ENCODE data around the gene DCHS2.

The DCHS2 gene

GRCh38 chr4:154456240-154456639, 35.4 kb downstream of the DCHS2 start:
- H3K4me3 ChIP-seq, result no peak overlapping the region
- H3K27ac ChIP-seq, result no peak overlapping the region

GRCh38 chr4:154455111-154455510, 36.5 kb downstream of the DCHS2 start:
- no peak overlapping the region for H3K4me3 ChIP-seq
- no peak overlapping the region for H3K27ac ChIP-seq

GRCh38 chr4:154454710-154455109, 36.9 kb downstream of the DCHS2 start:
- Histone ChIP-seq H3K4me3 (no peak overlapping the region), H3K27ac (no peak overlapping the region)

- H3K4me3 ChIP-seq, result no peak overlapping the region
- no peak overlapping the region for H3K27ac ChIP-seq
These were observed 38.7 kb downstream of the DCHS2 start for GRCh38 chr4:154452798-154453346.

- no peak overlapping the region for H3K27ac ChIP-seq
These were observed 40.6 kb downstream of the DCHS2 start for GRCh38 chr4:154450966-154451365.

GRCh38 chr4:154444958-154445357, 46.6 kb downstream of the DCHS2 start:
- no peak overlapping the region for H3K4me3 ChIP-seq
- H3K27ac ChIP-seq, result no peak overlapping the region

More at GRCh38 chr4:154450966-154451365, 40.6 kb downstream of the DCHS2 start:
- no peak overlapping the region for H3K4me3 ChIP-seq

GRCh38 chr4:154441982-154442381, 49.6 kb downstream of the DCHS2 start:
- Histone ChIP-seq H3K4me3 (no peak overlapping the region), H3K27ac (no peak overlapping the region)

- Histone ChIP-seq H3K4me3 (no peak overlapping the region), H3K27ac (no peak overlapping the region)
These were observed 50.5 kb downstream of the DCHS2 start for GRCh38 chr4:154441124-154441523.

GRCh38 chr4:154439224-154439623, 52.4 kb downstream of the DCHS2 start:
- no peak overlapping the region for H3K4me3 ChIP-seq
- no peak overlapping the region for H3K27ac ChIP-seq

- Histone ChIP-seq H3K27ac (no peak overlapping the region), H3K4me3 (no peak overlapping the region)
These were observed 55.7 kb downstream of the DCHS2 start for GRCh38 chr4:154435895-154436294.

- H3K27ac ChIP-seq, result no peak overlapping the region
- no peak overlapping the region for H3K4me3 ChIP-seq
These were observed 58.1 kb downstream of the DCHS2 start for GRCh38 chr4:154433543-154433942.

GRCh38 chr4:154429176-154429575, 62.4 kb downstream of the DCHS2 start:
- no peak overlapping the region for H3K27ac ChIP-seq
- no peak overlapping the region for H3K4me3 ChIP-seq

- Histone ChIP-seq H3K4me3 (no peak overlapping the region), H3K27ac (no peak overlapping the region)
These were observed 64.5 kb downstream of the DCHS2 start for GRCh38 chr4:154427149-154427548.

GRCh38 chr4:154425514-154425913, 66.1 kb downstream of the DCHS2 start:
- Histone ChIP-seq H3K4me3 (no peak overlapping the region), H3K27ac (no peak overlapping the region)

GRCh38 chr4:154424810-154425484, 66.7 kb downstream of the DCHS2 start:
- Histone ChIP-seq H3K27ac (no peak overlapping the region), H3K4me3 (no peak overlapping the region)

- H3K27ac ChIP-seq, result no peak overlapping the region
- no peak overlapping the region for H3K4me3 ChIP-seq
These were observed 69.4 kb downstream of the DCHS2 start for GRCh38 chr4:154422152-154422551.

GRCh38 chr4:154421618-154422017, 70.0 kb downstream of the DCHS2 start:
- Histone ChIP-seq H3K4me3 (no peak overlapping the region), H3K27ac (no peak overlapping the region)

GRCh38 chr4:154417373-154417673, 74.3 kb downstream of the DCHS2 start:
- H3K4me3 ChIP-seq, result peak overlapping the region in 1 of 7 experiments; percentile 32
- peak overlapping the region in 3 of 21 experiments; percentile 42 to 63 (median 60) for H3K27ac ChIP-seq

- Histone ChIP-seq H3K4me3 (peak overlapping the region in 5 of 7 experiments; percentile 15 to 32 (median 25)), H3K27ac (peak overlapping the region in 7 of 21 experiments; percentile 22 to 73 (median 42))
These were observed 75.4 kb downstream of the DCHS2 start for GRCh38 chr4:154416190-154416547.

GRCh38 chr4:154415313-154415712, 76.3 kb downstream of the DCHS2 start:
- H3K27ac ChIP-seq, result no peak overlapping the region
- H3K4me3 ChIP-seq, result no peak overlapping the region

GRCh38 chr4:154414796-154415195, 76.8 kb downstream of the DCHS2 start:
- Histone ChIP-seq H3K4me3 (no peak overlapping the region), H3K27ac (no peak overlapping the region)

GRCh38 chr4:154414371-154414770, 77.2 kb downstream of the DCHS2 start:
- H3K27ac ChIP-seq, result no peak overlapping the region
- no peak overlapping the region for H3K4me3 ChIP-seq

Measured in skin epidermis (tissue), 12 donors.